Left lung (tissue), 10 donors: ENCODE data around the gene SHOX. TPM values are rescaled to one million over a fixed set of nuclear protein-coding genes. Genes with fewer than 3 reads are reported as not detected.

Source experiments
- ATAC-seq: fragments of 200-7000 bp; cut with Tn5 transposase; one replicate; pipeline ENCODE4 v1.9.1; 2020; ENCODE audit warnings: moderate library complexity
- DNase-seq, 4 donors: peaks; one replicate each; pipeline ENCODE4 v3.0.0-alpha.2; 2013 to 2020
- H3K27ac ChIP-seq, 2 donors: fragments of 200-600 bp; sonication (generic) in 1 of 2; one replicate each; pipeline versions ENCODE4 v1.5.0 to v1.8.0; 2020 to 2021
- H3K27me3 ChIP-seq, 2 donors: fragments of 200-600 bp; sonication (generic) in 1 of 2; one replicate each; pipeline versions ENCODE4 v1.5.0 to v1.8.0; 2020 to 2021
- H3K36me3 ChIP-seq, 2 donors: fragments of 200-600 bp; sonication (generic) in 1 of 2; one replicate each; pipeline versions ENCODE4 v1.5.0 to v1.8.0; 2020 to 2021
- H3K4me1 ChIP-seq, 2 donors: fragments of 200-600 bp; one replicate each; pipeline ENCODE4 v1.8.0; 2021
- H3K4me3 ChIP-seq, 2 donors: fragments of 200-600 bp; sonication (generic) in 1 of 2; one replicate each; pipeline versions ENCODE4 v1.5.0 to v1.8.0; 2020 to 2021; ENCODE audit warnings: mild to moderate bottlenecking in 1 of 2
- H3K9me3 ChIP-seq, 2 donors: fragments of 200-600 bp; sonication (generic) in 1 of 2; one replicate each; pipeline versions ENCODE4 v1.5.0 to v1.8.0; 2020 to 2021
- CTCF ChIP-seq, 2 donors: fragments of 200-600 bp; sonication (generic) in 1 of 2; IDR thresholded peaks; one replicate each; pipeline versions ENCODE4 v1.5.0 to v1.8.0; 2021; ENCODE audit warnings: antibody characterized with exemption in 2 of 2
- intact Hi-C, 2 donors: fragments of 100-400 bp; cut with DNase I; formaldehyde crosslinking; loops; one replicate each; pipeline versions ENCODE4 v1.11.2 to v1.14.2; 2022
- polyA plus RNA-seq, 6 donors: library from polyadenylated mRNA; unstranded; fragments of 120-200 nt; gene quantifications; one replicate each; pipeline ENCODE4 v1.2.1, GENCODE V29; 2013; ENCODE audit not compliant: insufficient read length in 6 of 6
- total RNA-seq, 2 donors: library from RNA; stranded (reverse); fragmentation: NEBNext Ultra II Directional; extraction: Animal tissue kit (Norgen Biotek cat#: 25700); gene quantifications; one replicate each; pipeline ENCODE4 v1.2.1, GENCODE V29; 2021
- donor health status: DM: no; HTN: yes; CAD: no.
- donor health status: DM: no; HTN: no; CAD: no.

The SHOX gene
- total and polyA plus RNA-seq, 8 donors = 0.04 to 0.26 (median 0.14) TPM; not detected in 2

GRCh38 chrX:675279-675954 is 44.8 kb downstream of the SHOX start:
- peaks cover 0 to 3% of the 10 kb centered on the region in 2 donors for H3K9me3 ChIP-seq
- H3K4me1 ChIP-seq = no peaks in the 10 kb centered on the region
- no peak for TF ChIP-seq CTCF (IDR thresholded peaks at IDR 0.05)
- no peaks in the 10 kb centered on the region for H3K36me3 ChIP-seq
- no peak for ATAC-seq
- H3K27me3 ChIP-seq = no peaks in the 10 kb centered on the region
- H3K27ac ChIP-seq = no peak overlapping the region
- intact Hi-C loops = no loop called here
- DNase-seq = no peak
- H3K4me3 ChIP-seq = no peak overlapping the region

GRCh38 chrX:675955-676295 is 45.3 kb downstream of the SHOX start:
- intact Hi-C loops = no loop called here
- H3K9me3 ChIP-seq = peaks cover 0 to 3% of the 10 kb centered on the region in 2 donors
- no peaks in the 10 kb centered on the region for H3K36me3 ChIP-seq
- ATAC-seq (no peak), DNase-seq (no peak)
- no peaks in the 10 kb centered on the region for H3K4me1 ChIP-seq
- no peak for TF ChIP-seq CTCF (IDR thresholded peaks at IDR 0.05)
- H3K4me3 ChIP-seq = no peak overlapping the region
- H3K27me3 ChIP-seq = no peaks in the 10 kb centered on the region
- H3K27ac ChIP-seq = no peak overlapping the region

- Histone ChIP-seq H3K9me3 (peaks cover 0 to 3% of the 10 kb centered on the region in 2 donors), H3K27me3 (no peaks in the 10 kb centered on the region), H3K4me3 (no peak overlapping the region), H3K4me1 (no peaks in the 10 kb centered on the region), H3K27ac (no peak overlapping the region), H3K36me3 (no peaks in the 10 kb centered on the region)
- intact Hi-C loops = no loop called here
- ATAC-seq = no peak
- no peak for TF ChIP-seq CTCF (IDR thresholded peaks at IDR 0.05)
- DNase-seq = no peak
Observed at GRCh38 chrX:677376-677775, 46.8 kb downstream of the SHOX start.

GRCh38 chrX:679291-679979 is 48.8 kb downstream of the SHOX start:
- H3K4me3 ChIP-seq = no peak overlapping the region
- TF ChIP-seq CTCF (IDR thresholded peaks at IDR 0.05) = no peak
- H3K4me1 ChIP-seq = no peaks in the 10 kb centered on the region
- ATAC-seq = no peak
- no peaks in the 10 kb centered on the region for H3K36me3 ChIP-seq
- H3K27ac ChIP-seq = no peak overlapping the region
- no peaks in the 10 kb centered on the region for H3K27me3 ChIP-seq
- peaks cover 0 to 3% of the 10 kb centered on the region in 2 donors for H3K9me3 ChIP-seq
- intact Hi-C loops = no loop called here
- no peak for DNase-seq

- ATAC-seq (no peak), DNase-seq (no peak)
- H3K9me3 ChIP-seq = peaks cover 0 to 3% of the 10 kb centered on the region in 2 donors
- TF ChIP-seq CTCF (IDR thresholded peaks at IDR 0.05) = no peak
- H3K36me3 ChIP-seq = no peaks in the 10 kb centered on the region
- H3K4me1 ChIP-seq = no peaks in the 10 kb centered on the region
- intact Hi-C loops = no loop called here
- H3K27ac ChIP-seq = no peak overlapping the region
- no peaks in the 10 kb centered on the region for H3K27me3 ChIP-seq
- no peak overlapping the region for H3K4me3 ChIP-seq
Observed at GRCh38 chrX:680062-680461, 49.5 kb downstream of the SHOX start.
